HUES6 (cell line): ENCODE data around the gene RRP8.

Experiments
- H3K27ac ChIP-seq: 2 replicates; pipeline ENCODE4 v1.7.0; 2013; ENCODE audit warnings: low read depth, mild to moderate bottlenecking, low read length, inconsistent platforms
- H3K27me3 ChIP-seq: 2 replicates; pipeline ENCODE4 v1.6.1; 2013; ENCODE audit warnings: low read length; ENCODE audit not compliant: control insufficient read depth, insufficient read depth
- H3K36me3 ChIP-seq: 2 replicates; pipeline ENCODE4 v1.6.1; 2013; ENCODE audit warnings: low read length; ENCODE audit not compliant: control insufficient read depth, insufficient read depth
- H3K4me1 ChIP-seq: 2 replicates; pipeline ENCODE4 v1.6.1; 2013; ENCODE audit warnings: low read length; ENCODE audit not compliant: control insufficient read depth, insufficient read depth
- H3K4me3 ChIP-seq: 2 replicates; pipeline ENCODE4 v1.5.1; 2013; ENCODE audit warnings: low read depth, low read length
- H3K9ac ChIP-seq: one replicate; pipeline ENCODE4 v1.6.1; 2013; ENCODE audit warnings: mild to moderate bottlenecking, low read length
- H3K9me3 ChIP-seq: 2 replicates; pipeline ENCODE4 v1.6.1; 2013; ENCODE audit warnings: low read depth, low read length; ENCODE audit not compliant: control insufficient read depth, insufficient read depth

Gene RRP8

GRCh38 chr11:6563121-6563619 is 40.2 kb downstream of the RRP8 start:
- no peak overlapping the region for H3K9ac ChIP-seq
- no peak overlapping the region for H3K4me3 ChIP-seq
- H3K27ac ChIP-seq, result no peak overlapping the region
- H3K27me3 ChIP-seq, result no peaks in the 10 kb centered on the region
- H3K9me3 ChIP-seq, result no peaks in the 10 kb centered on the region
- H3K36me3 ChIP-seq, result no peaks in the 10 kb centered on the region; the same call in 1 of the 2 replicates
- H3K4me1 ChIP-seq, result peaks cover 27% of the 10 kb centered on the region

GRCh38 chr11:6561288-6561687 is 42.1 kb downstream of the RRP8 start:
- no peak overlapping the region for H3K27ac ChIP-seq

DNA sequence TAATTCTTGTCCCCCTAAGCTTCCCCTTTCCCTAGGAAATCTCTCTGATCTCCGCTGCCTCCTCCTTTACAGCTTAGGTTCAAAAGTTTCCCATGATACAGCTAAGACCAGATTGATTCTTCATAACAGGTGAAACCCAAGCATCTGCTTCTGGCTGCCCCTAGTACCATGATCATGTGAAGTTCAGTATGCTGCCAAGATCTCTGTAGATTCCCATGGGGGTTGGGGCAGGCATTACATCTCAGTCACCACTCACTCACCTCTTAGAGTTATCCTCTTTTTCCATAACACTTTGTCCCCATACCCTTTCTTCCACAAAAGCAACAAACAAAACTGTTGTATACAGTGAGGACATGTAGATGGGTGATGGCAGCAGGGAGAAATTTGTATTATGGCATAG is 44.0 kb downstream of the RRP8 start:
- Histone ChIP-seq H3K4me3 (no peak overlapping the region), H3K9ac (no peak overlapping the region), H3K9me3 (no peaks in the 10 kb centered on the region), H3K27ac (no peak overlapping the region), H3K4me1 (peaks cover 13% of the 10 kb centered on the region), H3K27me3 (no peaks in the 10 kb centered on the region), H3K36me3 (no peaks in the 10 kb centered on the region; the same call in 1 of the 2 replicates)

More at GRCh38 chr11:6561288-6561687, 42.1 kb downstream of the RRP8 start:
- Histone ChIP-seq H3K9ac (no peak overlapping the region), H3K9me3 (no peaks in the 10 kb centered on the region), H3K4me1 (peaks cover 25% of the 10 kb centered on the region), H3K27me3 (no peaks in the 10 kb centered on the region), H3K36me3 (no peaks in the 10 kb centered on the region; the same call in 1 of the 2 replicates), H3K4me3 (no peak overlapping the region)

DNA sequence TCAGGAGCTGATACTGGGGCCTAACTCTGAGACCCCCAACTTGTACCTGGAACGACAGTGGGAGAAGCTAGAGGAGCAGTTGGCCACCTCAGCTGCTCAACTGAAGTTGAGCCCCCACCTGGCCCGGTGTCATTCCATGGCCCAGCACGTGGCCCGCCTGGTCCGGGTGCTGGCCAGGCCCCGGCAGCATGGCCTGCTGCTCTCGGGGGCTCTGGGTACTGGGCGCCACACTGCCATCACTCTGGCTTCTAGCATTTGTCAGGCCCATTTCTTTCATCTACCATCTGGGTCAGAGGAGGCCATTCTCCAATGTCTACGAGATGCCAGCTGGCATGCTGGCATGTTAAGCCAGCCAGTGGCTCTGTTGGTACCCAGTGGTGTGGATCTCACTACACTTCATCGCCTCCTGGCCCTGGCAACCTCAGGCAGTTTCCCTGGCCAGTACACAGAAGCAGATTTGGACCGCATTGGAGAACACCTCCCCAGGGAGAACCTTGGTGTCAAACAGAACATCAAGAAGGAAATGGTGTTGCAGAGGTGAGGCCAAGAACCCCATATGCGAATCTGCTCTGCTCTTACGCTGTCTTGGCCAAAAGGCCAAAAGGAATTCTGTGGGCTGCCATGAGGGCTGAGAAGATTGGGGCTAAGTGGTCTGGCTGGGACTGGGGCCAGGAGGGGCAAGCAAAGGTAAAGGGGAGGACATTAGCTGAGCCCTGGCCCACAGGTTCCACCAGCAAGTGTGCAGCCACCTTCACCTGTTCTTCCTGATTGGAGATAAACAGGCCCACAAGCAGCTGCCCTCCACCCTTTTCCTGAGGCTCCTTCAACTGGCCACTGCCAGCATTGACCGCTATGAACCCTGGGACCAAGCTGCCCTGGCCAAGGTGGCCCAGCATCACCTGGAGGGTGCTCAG is 45.4 kb downstream of the RRP8 start:
- H3K27me3 ChIP-seq, result no peaks in the 10 kb centered on the region
- peaks cover 5% of the 10 kb centered on the region for H3K4me1 ChIP-seq
- no peak overlapping the region for H3K4me3 ChIP-seq
- no peaks in the 10 kb centered on the region for H3K9me3 ChIP-seq
- no peak overlapping the region for H3K27ac ChIP-seq
- H3K9ac ChIP-seq, result no peak overlapping the region
- H3K36me3 ChIP-seq, result no peaks in the 10 kb centered on the region; the same call in 1 of the 2 replicates

DNA sequence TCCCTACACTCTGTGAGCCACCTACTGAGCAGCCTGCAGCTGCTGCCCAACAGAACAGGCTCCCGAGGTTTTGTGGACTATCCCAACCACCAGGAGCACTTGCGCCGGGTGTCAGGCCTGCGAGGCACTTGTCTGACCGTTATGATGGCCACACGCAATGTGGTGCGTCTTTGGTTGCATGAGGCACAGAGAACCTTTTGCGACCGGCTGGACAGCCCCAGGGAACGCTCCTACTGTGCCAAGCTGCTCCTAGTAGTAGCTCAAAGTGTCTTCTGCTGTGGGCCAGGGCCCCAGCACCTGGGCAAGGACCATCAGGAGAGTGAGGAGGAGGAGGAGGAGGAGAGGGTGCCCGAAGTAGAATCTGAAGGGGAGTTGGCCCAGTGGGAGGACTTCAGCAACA is 46.4 kb downstream of the RRP8 start:
- H3K27ac ChIP-seq, result no peak overlapping the region
- no peaks in the 10 kb centered on the region; the same call in 1 of the 2 replicates for H3K36me3 ChIP-seq
- no peaks in the 10 kb centered on the region for H3K4me1 ChIP-seq
- H3K27me3 ChIP-seq, result no peaks in the 10 kb centered on the region
- H3K4me3 ChIP-seq, result no peak overlapping the region
- H3K9ac ChIP-seq, result no peak overlapping the region
- H3K9me3 ChIP-seq, result no peaks in the 10 kb centered on the region

DNA sequence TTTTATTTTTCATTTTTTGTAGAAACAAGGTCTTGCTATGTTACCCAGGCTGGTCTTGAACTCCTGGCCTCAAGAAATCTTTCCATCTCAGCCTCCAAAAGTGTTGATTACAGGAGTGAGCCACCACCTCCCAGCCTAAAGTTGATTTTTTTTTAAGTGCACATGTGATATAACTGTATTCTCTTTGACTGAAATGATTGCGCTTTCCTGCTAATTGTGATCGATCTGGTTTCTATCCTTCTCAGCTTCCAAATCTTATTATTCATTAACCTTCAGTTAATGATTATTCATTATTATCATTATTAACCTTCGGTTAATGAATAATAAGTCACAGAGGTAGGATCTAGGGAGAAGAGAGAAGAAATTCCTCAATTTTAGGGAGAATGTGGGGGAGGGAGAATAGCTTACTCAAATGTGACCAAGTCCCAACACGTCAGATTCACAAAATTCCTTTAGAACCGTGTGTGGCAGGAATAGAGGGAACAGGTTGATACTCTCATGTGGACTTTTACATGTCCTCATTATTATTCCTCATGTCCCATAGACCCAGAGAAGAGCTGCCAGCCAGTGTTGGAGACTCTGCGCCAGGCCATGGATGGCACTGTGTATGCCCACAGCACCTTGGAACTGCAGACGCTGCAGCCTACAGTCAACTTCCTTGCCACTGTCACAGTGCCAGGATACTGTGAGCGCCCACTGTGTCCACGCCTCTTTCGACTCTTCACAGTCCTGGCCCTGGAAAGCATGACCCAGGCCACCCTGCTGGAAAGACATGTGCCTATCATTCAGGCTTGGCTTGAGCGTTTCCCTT is 47.1 kb downstream of the RRP8 start:
- no peak overlapping the region for H3K9ac ChIP-seq
- no peaks in the 10 kb centered on the region for H3K36me3 ChIP-seq
- no peak overlapping the region for H3K4me3 ChIP-seq
- no peak overlapping the region for H3K27ac ChIP-seq
- H3K4me1 ChIP-seq, result no peaks in the 10 kb centered on the region
- no peaks in the 10 kb centered on the region for H3K9me3 ChIP-seq
- H3K27me3 ChIP-seq, result no peaks in the 10 kb centered on the region

DNA sequence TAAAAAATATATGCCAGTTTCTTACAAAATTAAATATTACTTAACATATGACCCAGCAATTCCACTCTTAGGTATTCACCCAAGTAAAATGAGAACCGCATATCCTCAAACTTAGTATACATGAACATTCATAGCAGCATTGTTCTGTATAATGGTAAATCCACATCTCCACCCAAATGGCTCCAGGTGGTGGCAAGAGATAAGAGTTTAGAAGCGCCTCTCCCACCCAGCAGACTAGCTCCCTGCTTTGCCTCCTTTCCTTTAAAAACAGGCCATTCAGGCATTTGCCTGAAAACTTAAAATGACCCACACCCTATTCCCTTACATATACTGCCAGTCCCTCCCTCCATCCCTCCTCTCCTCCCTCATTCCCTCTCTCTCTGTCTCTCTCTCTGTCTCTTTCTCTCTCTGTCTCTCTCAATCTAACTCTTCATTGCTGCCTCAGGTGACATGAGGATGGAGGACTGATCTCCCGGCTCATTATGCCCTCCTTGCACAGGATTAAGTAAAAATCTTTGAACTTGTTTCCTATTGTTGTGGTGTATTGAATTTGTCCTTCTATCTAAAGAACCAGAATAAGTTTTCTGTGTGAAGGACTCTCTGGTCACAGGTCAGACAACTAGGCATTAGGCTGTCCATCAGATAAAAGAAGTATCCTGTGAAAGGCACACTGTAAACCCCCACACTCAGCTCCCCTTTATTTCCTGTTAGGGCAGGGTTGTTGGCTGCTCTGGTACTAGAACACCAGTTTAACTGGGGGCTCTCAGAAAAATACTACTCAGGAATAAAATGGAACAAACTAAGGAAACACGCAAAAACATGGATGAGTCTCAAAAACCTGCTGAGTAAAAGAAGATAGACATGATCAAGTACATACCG is 48.3 kb downstream of the RRP8 start:
- Histone ChIP-seq H3K4me1 (no peaks in the 10 kb centered on the region), H3K4me3 (no peak overlapping the region), H3K27ac (no peak overlapping the region), H3K36me3 (no peaks in the 10 kb centered on the region), H3K27me3 (no peaks in the 10 kb centered on the region), H3K9ac (no peak overlapping the region), H3K9me3 (no peaks in the 10 kb centered on the region)

DNA sequence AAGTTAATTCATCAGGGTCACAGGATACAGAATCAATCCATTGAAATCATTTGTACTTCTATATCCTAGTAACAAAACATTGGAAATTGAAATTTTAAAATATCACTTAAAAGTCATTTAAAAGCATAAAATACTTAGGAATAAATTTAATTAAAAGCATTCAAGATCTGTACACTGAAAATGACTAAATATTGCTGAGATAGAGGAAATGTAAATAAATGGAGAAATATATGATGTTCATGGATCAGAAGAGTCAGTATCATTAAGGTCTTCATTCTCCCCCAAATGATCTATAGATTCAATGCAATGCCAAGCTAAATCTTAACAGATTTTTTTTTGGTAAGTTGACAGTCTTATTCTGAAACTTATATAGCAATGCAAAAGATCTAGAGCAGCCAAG is 49.8 kb downstream of the RRP8 start:
- Histone ChIP-seq H3K4me3 (no peak overlapping the region), H3K9me3 (no peaks in the 10 kb centered on the region), H3K36me3 (no peaks in the 10 kb centered on the region), H3K27ac (no peak overlapping the region), H3K4me1 (no peaks in the 10 kb centered on the region), H3K27me3 (no peaks in the 10 kb centered on the region), H3K9ac (no peak overlapping the region)

DNA sequence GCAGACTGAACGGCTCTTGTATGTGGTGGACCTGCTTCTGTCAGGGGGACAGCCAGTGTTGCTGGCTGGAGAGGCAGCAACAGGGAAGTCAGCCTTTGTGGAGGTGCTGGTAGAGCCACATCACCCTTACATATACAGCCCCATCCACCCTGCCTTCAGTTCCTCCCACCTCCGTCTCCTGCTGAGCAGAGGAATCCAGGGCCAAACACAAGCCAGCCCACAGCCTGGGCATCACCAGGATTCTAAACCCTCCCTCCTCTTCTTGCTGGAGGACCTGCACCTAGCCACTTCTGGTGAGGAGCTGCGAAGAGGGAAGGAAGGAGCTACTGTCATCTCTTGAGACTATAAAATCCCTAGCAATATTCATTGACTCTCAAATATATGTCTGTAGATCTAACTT is 54.8 kb downstream of the RRP8 start:
- H3K27me3 ChIP-seq, result no peaks in the 10 kb centered on the region
- H3K9me3 ChIP-seq, result no peaks in the 10 kb centered on the region
- no peaks in the 10 kb centered on the region for H3K4me1 ChIP-seq
- H3K9ac ChIP-seq, result no peak overlapping the region
- peaks cover 19% of the 10 kb centered on the region; the same call in 1 of the 2 replicates for H3K36me3 ChIP-seq
- no peak overlapping the region for H3K4me3 ChIP-seq
- H3K27ac ChIP-seq, result no peak overlapping the region

- Histone ChIP-seq H3K27me3 (no peaks in the 10 kb centered on the region), H3K27ac (no peak overlapping the region), H3K4me3 (no peak overlapping the region), H3K9ac (no peak overlapping the region), H3K36me3 (peaks cover 19% of the 10 kb centered on the region; the same call in 1 of the 2 replicates), H3K4me1 (no peaks in the 10 kb centered on the region), H3K9me3 (no peaks in the 10 kb centered on the region)
These were observed 55.3 kb downstream of the RRP8 start for GRCh38 chr11:6548121-6548520.
